K562 (cell line): Measurements from ENCODE around the gene TSTD1. TPM values are rescaled to one million over a fixed set of nuclear protein-coding genes. Genes with fewer than 3 reads are reported as not detected.

Experiments
- EGR1 ChIP-seq: fragments of 450-650 bp; conservative IDR thresholded peaks from 2 replicates; pipeline ENCODE4 v1.6.1; 2017; ENCODE audit warnings: mild to moderate bottlenecking
- ETS2 ChIP-seq: IDR thresholded peaks from 2 replicates; pipeline ENCODE4 v1.6.1; 2016; ENCODE audit warnings: borderline replicate concordance, missing genetic modification characterization, mild to moderate bottlenecking, moderate library complexity, missing compliant biosample characterization; ENCODE audit not compliant: poor library complexity, severe bottlenecking
- HMG20B ChIP-seq: fragments of 250-450 bp; sonication (Bioruptor Pico); IDR thresholded peaks from 2 replicates; pipeline ENCODE4 v1.5.0; 2021; ENCODE audit warnings: mild to moderate bottlenecking
- L3MBTL2 ChIP-seq: fragments of 450-650 bp; IDR thresholded peaks from 2 replicates; pipeline ENCODE4 v1.6.1; 2016; ENCODE audit warnings: mild to moderate bottlenecking, moderate library complexity
- MYNN ChIP-seq, 2 experiments: sonication (generic); formaldehyde crosslinking in 1 of 2; IDR thresholded peaks; 2 replicates each; pipeline versions ENCODE4 v1.5.0 to v1.6.1; 2016 to 2020; ENCODE audit warnings: antibody characterized with exemption in 1 of 2, missing genetic modification reagents in 1 of 2
- POLR2A ChIP-seq: fragments of 450-650 bp; conservative IDR thresholded peaks from 2 replicates; pipeline ENCODE4 v1.6.1; 2016
- SIX5 ChIP-seq, 2 experiments: IDR thresholded peaks; 2 replicates each; pipeline ENCODE4 v1.6.1; 2011; ENCODE audit warnings: low read length in 2 of 2, borderline replicate concordance in 1 of 2, low read depth in 1 of 2, mild to moderate bottlenecking in 1 of 2, moderate library complexity in 1 of 2; ENCODE audit not compliant: insufficient read depth in 1 of 2
- SRSF7 ChIP-seq: fragments of 200-400 bp; formaldehyde crosslinking; optimal IDR thresholded peaks from 2 replicates; pipeline ENCODE3; 2017; ENCODE audit warnings: mild to moderate bottlenecking, low read depth, low read length
- ZNF282 ChIP-seq: sonication (generic); formaldehyde crosslinking; IDR thresholded peaks from 2 replicates; pipeline ENCODE4 v1.8.1; 2023; ENCODE audit warnings: missing genetic modification reagents
- ZNF766 ChIP-seq: fragments of 200-800 bp; sonication (Bioruptor generic); conservative IDR thresholded peaks from 2 replicates; pipeline ENCODE4 v1.6.1; 2016; ENCODE audit warnings: missing genetic modification characterization, missing compliant biosample characterization
- ZSCAN32 ChIP-seq: fragments of 450-650 bp; formaldehyde crosslinking; IDR thresholded peaks from 2 replicates; pipeline ENCODE4 v1.4.0; 2020; ENCODE audit warnings: mild to moderate bottlenecking, moderate library complexity
- polyA plus RNA-seq, 8 experiments: library from polyadenylated mRNA; depleted of rRNA in 4 of 8; stranded (reverse) in 5 of 8; unstranded in 3 of 8; fragments of >200 nt; fragmentation: Nextera tagmentation in 2 of 8; fragmentation: Illumina TruSeq in 1 of 8; extraction: Ambion mirVana in 2 of 8; extraction: Trizol in 1 of 8; gene quantifications; 2 replicates each; pipeline versions ENCODE4 v1.2.1 to v1.2.3, GENCODE V29; 2011 to 2014; ENCODE audit warnings: inconsistent platforms in 1 of 8, missing spikeins in 1 of 8
- total RNA-seq, 7 experiments: library from RNA; depleted of rRNA in 6 of 7; stranded (reverse); fragments of >200 nt in 6 of 7; fragmentation: Illumina TruSeq in 2 of 7; extraction: Trizol in 2 of 7; gene quantifications; 2 replicates each; pipeline versions ENCODE4 v1.2.1 to v1.2.3, GENCODE V29; 2011 to 2021; ENCODE audit warnings: low replicate concordance in 1 of 7
- TF ChIP-seq, protein P1 (sequence below), 2 experiments: fragments of 150-350 bp in 1 of 2; IDR thresholded peaks; 2 replicates each; pipeline ENCODE4 v1.6.1; 2012 to 2016; ENCODE audit warnings: low read depth in 2 of 2, low read length in 2 of 2, mild to moderate bottlenecking in 1 of 2, moderate library complexity in 1 of 2
- TF ChIP-seq, protein P2 (sequence below), 2 experiments: fragments of 450-650 bp; IDR thresholded peaks; 2 replicates each; pipeline ENCODE4 v1.6.1; 2016; ENCODE audit warnings: mild to moderate bottlenecking in 2 of 2, borderline replicate concordance in 1 of 2, low read depth in 1 of 2, moderate library complexity in 1 of 2
- TF ChIP-seq, protein P3 (sequence below): fragments of 250-450 bp; sonication (Bioruptor Pico); IDR thresholded peaks from 2 replicates; pipeline ENCODE4 v1.4.0; 2020

Gene TSTD1
- total and polyA plus RNA-seq, 9 of the 15 experiments (the other 6 are each of a cell fraction or from before 2014, with no cell fraction given) = 0.23 to 0.53 TPM; not detected in 7

DNA sequence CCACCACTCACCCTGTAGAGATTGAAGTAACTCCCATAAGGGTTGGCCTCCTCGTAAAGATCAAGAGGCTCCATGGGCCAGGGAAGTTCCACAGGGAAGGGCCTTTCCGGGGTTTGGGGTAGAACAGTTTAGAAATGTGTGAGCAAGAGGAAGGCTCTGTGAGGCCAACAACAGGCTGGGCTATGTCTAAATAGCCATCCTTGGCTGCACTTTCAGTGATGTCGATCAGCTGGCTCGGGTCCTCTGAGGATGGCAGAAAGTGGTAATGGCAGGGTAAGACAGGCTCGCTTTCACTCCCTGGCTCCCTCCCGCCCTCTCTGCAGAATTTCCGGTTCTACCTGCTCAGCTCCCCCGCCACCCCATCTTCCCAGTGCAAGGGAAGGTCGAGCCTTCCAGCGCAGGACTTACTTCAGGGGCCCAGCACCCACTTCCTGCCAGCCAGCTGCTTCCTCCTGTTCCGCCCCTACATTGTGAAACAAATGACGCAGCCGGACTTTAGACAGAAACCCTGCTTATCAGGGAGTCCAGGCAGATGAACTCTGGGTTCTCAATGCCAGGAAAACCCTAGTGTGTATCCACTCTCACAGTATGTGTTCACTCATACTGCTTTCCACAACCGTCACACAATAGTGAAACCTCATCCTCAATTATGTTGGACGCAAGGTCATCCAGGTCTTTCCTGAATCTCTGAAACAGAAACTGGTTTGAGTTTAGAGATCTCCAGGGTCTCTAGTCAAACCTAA is 25.1 kb downstream of the TSTD1 start (continued):
- TF ChIP-seq SIX5 (IDR thresholded peaks at IDR 0.05; ENCODE audit: borderline replicate concordance in 1 of 2, insufficient read depth in 1 of 2, low read depth in 1 of 2, low read length in 2 of 2) (no peak), ZNF766 (CRISPR knock-in tag) (peak; percentile 78), ZSCAN32 (no peak), L3MBTL2 (peak; percentile 53; the same call in 1 of the 2 replicates), POLR2A (peak; percentile 73), ETS2 (tag) (no peak), SRSF7 (no peak), ZNF282 (no peak), MYNN (IDR thresholded peaks at IDR 0.05) (peak; percentile 97), MYNN (CRISPR knock-in tag; IDR thresholded peaks at IDR 0.05) (no peak), EGR1 (peak; percentile 76), HMG20B (CRISPR knock-in tag) (no peak)
- TF ChIP-seq, protein P1, sequence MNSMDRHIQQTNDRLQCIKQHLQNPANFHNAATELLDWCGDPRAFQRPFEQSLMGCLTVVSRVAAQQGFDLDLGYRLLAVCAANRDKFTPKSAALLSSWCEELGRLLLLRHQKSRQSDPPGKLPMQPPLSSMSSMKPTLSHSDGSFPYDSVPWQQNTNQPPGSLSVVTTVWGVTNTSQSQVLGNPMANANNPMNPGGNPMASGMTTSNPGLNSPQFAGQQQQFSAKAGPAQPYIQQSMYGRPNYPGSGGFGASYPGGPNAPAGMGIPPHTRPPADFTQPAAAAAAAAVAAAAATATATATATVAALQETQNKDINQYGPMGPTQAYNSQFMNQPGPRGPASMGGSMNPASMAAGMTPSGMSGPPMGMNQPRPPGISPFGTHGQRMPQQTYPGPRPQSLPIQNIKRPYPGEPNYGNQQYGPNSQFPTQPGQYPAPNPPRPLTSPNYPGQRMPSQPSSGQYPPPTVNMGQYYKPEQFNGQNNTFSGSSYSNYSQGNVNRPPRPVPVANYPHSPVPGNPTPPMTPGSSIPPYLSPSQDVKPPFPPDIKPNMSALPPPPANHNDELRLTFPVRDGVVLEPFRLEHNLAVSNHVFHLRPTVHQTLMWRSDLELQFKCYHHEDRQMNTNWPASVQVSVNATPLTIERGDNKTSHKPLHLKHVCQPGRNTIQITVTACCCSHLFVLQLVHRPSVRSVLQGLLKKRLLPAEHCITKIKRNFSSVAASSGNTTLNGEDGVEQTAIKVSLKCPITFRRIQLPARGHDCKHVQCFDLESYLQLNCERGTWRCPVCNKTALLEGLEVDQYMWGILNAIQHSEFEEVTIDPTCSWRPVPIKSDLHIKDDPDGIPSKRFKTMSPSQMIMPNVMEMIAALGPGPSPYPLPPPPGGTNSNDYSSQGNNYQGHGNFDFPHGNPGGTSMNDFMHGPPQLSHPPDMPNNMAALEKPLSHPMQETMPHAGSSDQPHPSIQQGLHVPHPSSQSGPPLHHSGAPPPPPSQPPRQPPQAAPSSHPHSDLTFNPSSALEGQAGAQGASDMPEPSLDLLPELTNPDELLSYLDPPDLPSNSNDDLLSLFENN (IDR thresholded peaks at IDR 0.05; ENCODE audit: low read depth in 2 of 2, low read length in 2 of 2) = peak in 1 of 2 experiments; percentile 81; a peak in 2 of 4 replicates
- TF ChIP-seq, protein P2, sequence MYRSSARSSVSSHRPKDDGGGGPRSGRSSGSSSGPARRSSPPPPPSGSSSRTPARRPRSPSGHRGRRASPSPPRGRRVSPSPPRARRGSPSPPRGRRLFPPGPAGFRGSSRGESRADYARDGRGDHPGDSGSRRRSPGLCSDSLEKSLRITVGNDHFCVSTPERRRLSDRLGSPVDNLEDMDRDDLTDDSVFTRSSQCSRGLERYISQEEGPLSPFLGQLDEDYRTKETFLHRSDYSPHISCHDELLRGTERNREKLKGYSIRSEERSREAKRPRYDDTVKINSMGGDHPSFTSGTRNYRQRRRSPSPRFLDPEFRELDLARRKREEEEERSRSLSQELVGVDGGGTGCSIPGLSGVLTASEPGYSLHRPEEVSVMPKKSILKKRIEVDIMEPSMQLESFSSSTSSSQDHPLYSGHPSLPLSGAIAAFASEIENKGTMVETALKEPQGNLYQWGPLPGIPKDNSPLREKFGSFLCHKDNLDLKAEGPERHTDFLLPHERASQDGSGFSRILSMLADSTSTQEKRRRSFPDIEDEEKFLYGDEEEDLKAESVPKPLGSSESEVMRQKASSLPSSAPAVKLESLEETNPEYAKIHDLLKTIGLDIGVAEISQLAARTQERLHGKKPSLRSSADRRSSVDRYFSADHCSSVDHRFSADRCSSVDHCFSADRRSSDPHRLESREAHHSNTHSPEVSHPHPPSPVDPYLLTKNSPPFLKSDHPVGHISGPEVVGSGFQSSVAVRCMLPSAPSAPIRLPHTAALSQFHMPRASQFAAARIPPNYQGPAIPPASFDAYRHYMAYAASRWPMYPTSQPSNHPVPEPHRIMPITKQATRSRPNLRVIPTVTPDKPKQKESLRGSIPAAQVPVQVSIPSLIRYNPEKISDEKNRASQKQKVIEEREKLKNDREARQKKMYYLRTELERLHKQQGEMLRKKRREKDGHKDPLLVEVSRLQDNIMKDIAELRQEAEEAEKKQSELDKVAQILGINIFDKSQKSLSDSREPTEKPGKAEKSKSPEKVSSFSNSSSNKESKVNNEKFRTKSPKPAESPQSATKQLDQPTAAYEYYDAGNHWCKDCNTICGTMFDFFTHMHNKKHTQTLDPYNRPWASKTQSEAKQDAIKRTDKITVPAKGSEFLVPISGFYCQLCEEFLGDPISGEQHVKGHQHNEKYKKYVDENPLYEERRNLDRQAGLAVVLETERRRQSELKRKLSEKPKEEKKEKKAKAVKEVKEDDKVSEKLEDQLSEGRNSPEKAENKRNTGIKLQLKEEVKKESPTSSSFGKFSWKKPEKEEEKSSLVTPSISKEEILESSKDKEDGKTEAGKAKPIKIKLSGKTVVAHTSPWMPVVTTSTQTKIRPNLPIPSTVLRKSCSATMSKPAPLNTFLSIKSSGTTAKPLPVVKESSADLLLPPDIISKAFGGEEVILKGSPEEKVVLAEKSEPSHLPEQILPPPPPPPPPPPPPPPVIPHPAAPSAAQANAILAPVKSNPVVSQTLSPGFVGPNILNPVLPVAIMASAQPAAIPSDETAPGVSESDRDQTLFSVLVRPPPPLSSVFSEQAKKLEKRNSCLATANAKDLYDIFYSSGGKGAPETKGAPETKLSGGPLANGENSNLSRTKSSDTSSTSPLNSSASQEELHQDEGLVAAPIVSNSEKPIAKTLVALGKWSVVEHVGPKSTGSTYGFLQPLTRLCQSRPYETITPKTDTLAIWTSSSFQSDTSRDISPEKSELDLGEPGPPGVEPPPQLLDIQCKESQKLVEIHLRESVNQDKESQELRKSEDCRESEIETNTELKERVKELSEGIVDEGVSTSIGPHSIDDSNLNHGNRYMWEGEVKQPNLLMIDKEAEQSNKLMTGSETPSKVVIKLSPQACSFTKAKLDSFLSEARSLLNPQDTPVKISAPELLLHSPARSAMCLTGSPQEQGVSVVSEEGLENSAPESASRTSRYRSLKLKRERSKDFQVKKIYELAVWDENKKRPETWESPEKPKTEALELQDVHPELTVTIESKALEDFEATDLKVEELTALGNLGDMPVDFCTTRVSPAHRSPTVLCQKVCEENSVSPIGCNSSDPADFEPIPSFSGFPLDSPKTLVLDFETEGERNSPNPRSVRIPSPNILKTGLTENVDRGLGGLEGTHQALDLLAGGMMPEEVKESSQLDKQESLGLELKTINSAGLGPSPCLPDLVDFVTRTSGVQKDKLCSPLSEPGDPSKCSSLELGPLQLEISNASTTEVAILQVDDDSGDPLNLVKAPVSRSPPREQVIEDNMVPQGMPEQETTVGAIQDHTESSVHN (IDR thresholded peaks at IDR 0.05; ENCODE audit: borderline replicate concordance in 1 of 2, low read depth in 1 of 2) = peak in 1 of 2 experiments; percentile 69; a peak in 2 of 4 replicates
- TF ChIP-seq, protein P3, sequence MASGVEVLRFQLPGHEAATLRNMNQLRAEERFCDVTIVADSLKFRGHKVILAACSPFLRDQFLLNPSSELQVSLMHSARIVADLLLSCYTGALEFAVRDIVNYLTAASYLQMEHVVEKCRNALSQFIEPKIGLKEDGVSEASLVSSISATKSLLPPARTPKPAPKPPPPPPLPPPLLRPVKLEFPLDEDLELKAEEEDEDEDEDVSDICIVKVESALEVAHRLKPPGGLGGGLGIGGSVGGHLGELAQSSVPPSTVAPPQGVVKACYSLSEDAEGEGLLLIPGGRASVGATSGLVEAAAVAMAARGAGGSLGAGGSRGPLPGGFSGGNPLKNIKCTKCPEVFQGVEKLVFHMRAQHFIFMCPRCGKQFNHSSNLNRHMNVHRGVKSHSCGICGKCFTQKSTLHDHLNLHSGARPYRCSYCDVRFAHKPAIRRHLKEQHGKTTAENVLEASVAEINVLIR (CRISPR knock-in tag) = peak; percentile 73
